ENCODE data around the gene NSD2. TPM values are rescaled to one million over a fixed set of nuclear protein-coding genes. Genes with fewer than 3 reads are reported as not detected.

NSD2 gene
- total RNA-seq, 1 donor from 2014 or later, result 138 TPM

- Mint-ChIP-seq H3K27ac (ENCODE audit: unreplicated experiment) (no peak overlapping the region), H3K27me3 (ENCODE audit: unreplicated experiment) (no peaks in the 10 kb centered on the region), H3K4me3 (ENCODE audit: unreplicated experiment) (no peak overlapping the region), H3K36me3 (ENCODE audit: unreplicated experiment) (no peaks in the 10 kb centered on the region), H3K4me1 (ENCODE audit: low read depth, unreplicated experiment) (no peaks in the 10 kb centered on the region), H3K9me3 (ENCODE audit: unreplicated experiment) (no peaks in the 10 kb centered on the region)
- DNase-seq, result no peak
- TF ChIP-seq CTCF (IDR thresholded peaks at IDR 0.05; ENCODE audit: partially characterized antibody, unreplicated experiment), result no peak
These were observed 68.7 kb downstream of the NSD2 start for GRCh38 chr4:1939664-1940509.

GRCh38 chr4:1940566-1940965 is 69.4 kb downstream of the NSD2 start:
- no peak overlapping the region for H3K27ac Mint-ChIP-seq (ENCODE audit: unreplicated experiment)
- no peak for DNase-seq
- H3K4me1 Mint-ChIP-seq (ENCODE audit: low read depth, unreplicated experiment), result no peaks in the 10 kb centered on the region
- H3K9me3 Mint-ChIP-seq (ENCODE audit: unreplicated experiment), result no peaks in the 10 kb centered on the region
- TF ChIP-seq CTCF (IDR thresholded peaks at IDR 0.05; ENCODE audit: partially characterized antibody, unreplicated experiment), result no peak
- no peaks in the 10 kb centered on the region for H3K27me3 Mint-ChIP-seq (ENCODE audit: unreplicated experiment)
- no peak overlapping the region for H3K4me3 Mint-ChIP-seq (ENCODE audit: unreplicated experiment)
- no peaks in the 10 kb centered on the region for H3K36me3 Mint-ChIP-seq (ENCODE audit: unreplicated experiment)

DNA sequence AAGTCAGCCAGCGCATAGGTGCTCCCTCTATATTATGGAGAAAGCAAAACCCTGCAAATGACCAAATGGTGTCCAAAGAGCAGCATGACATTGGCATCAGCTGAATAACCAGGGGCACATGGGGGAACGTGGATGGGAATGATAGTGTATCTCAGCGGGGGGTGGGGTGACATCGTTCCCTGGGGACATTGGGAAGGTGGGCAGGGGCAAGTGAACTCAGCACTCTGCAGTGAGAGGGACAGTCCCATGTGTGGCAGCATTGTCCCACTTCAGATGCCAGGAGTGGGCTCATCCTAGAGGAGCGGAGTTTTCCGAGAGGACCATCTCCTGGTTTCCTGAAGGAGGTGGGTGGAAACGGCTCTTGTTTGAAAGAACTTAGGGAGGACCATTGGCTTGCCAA is 72.7 kb downstream of the NSD2 start:
- no peak overlapping the region for H3K4me3 Mint-ChIP-seq (ENCODE audit: unreplicated experiment)
- no peaks in the 10 kb centered on the region for H3K36me3 Mint-ChIP-seq (ENCODE audit: unreplicated experiment)
- TF ChIP-seq CTCF (IDR thresholded peaks at IDR 0.05; ENCODE audit: partially characterized antibody, unreplicated experiment), result no peak
- DNase-seq, result no peak
- H3K9me3 Mint-ChIP-seq (ENCODE audit: unreplicated experiment), result peaks cover 1% of the 10 kb centered on the region
- H3K27me3 Mint-ChIP-seq (ENCODE audit: unreplicated experiment), result peaks cover 3% of the 10 kb centered on the region
- no peaks in the 10 kb centered on the region for H3K4me1 Mint-ChIP-seq (ENCODE audit: low read depth, unreplicated experiment)
- no peak overlapping the region for H3K27ac Mint-ChIP-seq (ENCODE audit: unreplicated experiment)

- Mint-ChIP-seq H3K27ac (ENCODE audit: unreplicated experiment) (peak overlapping the region; percentile 48), H3K4me1 (ENCODE audit: low read depth, unreplicated experiment) (no peaks in the 10 kb centered on the region), H3K4me3 (ENCODE audit: unreplicated experiment) (no peak overlapping the region), H3K9me3 (ENCODE audit: unreplicated experiment) (peaks cover 1% of the 10 kb centered on the region), H3K27me3 (ENCODE audit: unreplicated experiment) (peaks cover 3% of the 10 kb centered on the region), H3K36me3 (ENCODE audit: unreplicated experiment) (no peaks in the 10 kb centered on the region)
- DNase-seq, result no peak
- no peak for TF ChIP-seq CTCF (IDR thresholded peaks at IDR 0.05; ENCODE audit: partially characterized antibody, unreplicated experiment)
These were observed 74.1 kb downstream of the NSD2 start for GRCh38 chr4:1945124-1945895.

GRCh38 chr4:1945912-1946311 is 74.7 kb downstream of the NSD2 start:
- Mint-ChIP-seq H3K4me3 (ENCODE audit: unreplicated experiment) (no peak overlapping the region), H3K4me1 (ENCODE audit: low read depth, unreplicated experiment) (no peaks in the 10 kb centered on the region), H3K27me3 (ENCODE audit: unreplicated experiment) (peaks cover 3% of the 10 kb centered on the region), H3K9me3 (ENCODE audit: unreplicated experiment) (peaks cover 1% of the 10 kb centered on the region), H3K36me3 (ENCODE audit: unreplicated experiment) (no peaks in the 10 kb centered on the region), H3K27ac (ENCODE audit: unreplicated experiment) (no peak overlapping the region)
- DNase-seq, result no peak
- no peak for TF ChIP-seq CTCF (IDR thresholded peaks at IDR 0.05; ENCODE audit: partially characterized antibody, unreplicated experiment)
